Esophagus squamous epithelium (tissue), 4 donors: ENCODE measurements around the gene KRCC1.
"Not testable (repeated sequence)": the region's sequence is repeated elsewhere in the genome, so short reads cannot be mapped to it uniquely, and the experiment has no call there.

ENCODE experiments used
- CTCF ChIP-seq, 6 experiments: fragments of 450-650 bp in 4 of 6; fragments of 200-600 bp in 2 of 6; sonication (generic) in 2 of 6; IDR thresholded peaks; one replicate each; pipeline ENCODE4 v1.5.1; 2016 to 2019; ENCODE audit warnings: antibody characterized with exemption in 6 of 6, mild to moderate bottlenecking in 4 of 6, moderate library complexity in 4 of 6
- POLR2A ChIP-seq, 4 donors: fragments of 450-650 bp; IDR thresholded peaks; one replicate each; pipeline ENCODE4 v1.6.1; 2017; ENCODE audit warnings: antibody characterized with exemption in 4 of 4, mild to moderate bottlenecking in 4 of 4, moderate library complexity in 3 of 4

DNA sequence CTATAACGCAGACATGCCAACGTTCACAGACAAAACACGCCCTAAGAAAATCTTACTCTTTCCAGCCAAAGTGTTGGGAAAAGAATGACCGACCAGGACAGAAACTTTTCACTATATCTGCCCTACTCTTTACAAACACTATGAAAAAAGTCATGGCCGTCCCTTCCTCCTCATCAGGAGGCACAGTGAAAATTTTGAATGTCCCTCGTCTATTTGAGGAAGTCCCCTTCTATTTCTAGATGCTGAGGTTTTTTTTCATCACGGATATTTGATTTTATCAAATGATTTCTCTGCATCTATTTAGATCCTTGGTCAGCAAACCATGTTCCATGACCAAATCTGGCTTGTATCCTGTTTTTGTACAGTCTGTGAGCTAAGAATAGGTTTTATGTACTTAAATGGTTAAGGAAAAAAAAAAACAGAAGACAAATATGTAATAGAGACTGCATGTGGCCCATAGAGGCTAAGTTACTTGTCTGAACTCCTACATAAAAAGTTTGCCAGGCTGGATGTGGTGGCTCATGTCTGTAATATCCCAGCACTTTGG lies 61.2 kb downstream of the KRCC1 start:
- TF ChIP-seq POLR2A, CTCF (IDR thresholded peaks at IDR 0.05): not testable (repeated sequence)
